Measurements from ENCODE around the gene U2AF1L4. TPM values are rescaled to one million over a fixed set of nuclear protein-coding genes. Genes with fewer than 3 reads are reported as not detected.

The U2AF1L4 gene
- polyA plus RNA-seq, 3 donors = 6.2 to 140 (median 8.7) TPM

- no peak overlapping the region for H3K9ac ChIP-seq (ENCODE audit: insufficient read depth, low read length, poor library complexity, severe bottlenecking)
- DNase-seq = no peak
- WGBS (ENCODE audit: insufficient coverage) = 95% methylated on average over 9 of the region's 9 CpGs
- Mint-ChIP-seq H3K4me1 (no peaks in the 10 kb centered on the region), H3K27me3 (ENCODE audit: low read depth in 3 of 3) (peaks cover 0 to 3% (median 0%) of the 10 kb centered on the region in 3 donors), H3K36me3 (peaks cover 78 to 97% of the 10 kb centered on the region in 2 donors), H3K27ac (peak overlapping the region in 2 of 7 donors; percentile 8 to 11), H3K4me3 (no peak overlapping the region), H3K9me3 (no peaks in the 10 kb centered on the region)
- H3K4me2 ChIP-seq (replicated peaks; ENCODE audit: extremely low read depth, low read length, poor library complexity, severe bottlenecking) = no peak overlapping the region
- H3K4me1 ChIP-seq (ENCODE audit: control insufficient read depth in 1 of 2, insufficient read depth in 2 of 2, low read length in 2 of 2) = no peaks in the 10 kb centered on the region
- intact Hi-C loops (cut with micrococcal nuclease) = no loop called here
- TF ChIP-seq, protein P1, sequence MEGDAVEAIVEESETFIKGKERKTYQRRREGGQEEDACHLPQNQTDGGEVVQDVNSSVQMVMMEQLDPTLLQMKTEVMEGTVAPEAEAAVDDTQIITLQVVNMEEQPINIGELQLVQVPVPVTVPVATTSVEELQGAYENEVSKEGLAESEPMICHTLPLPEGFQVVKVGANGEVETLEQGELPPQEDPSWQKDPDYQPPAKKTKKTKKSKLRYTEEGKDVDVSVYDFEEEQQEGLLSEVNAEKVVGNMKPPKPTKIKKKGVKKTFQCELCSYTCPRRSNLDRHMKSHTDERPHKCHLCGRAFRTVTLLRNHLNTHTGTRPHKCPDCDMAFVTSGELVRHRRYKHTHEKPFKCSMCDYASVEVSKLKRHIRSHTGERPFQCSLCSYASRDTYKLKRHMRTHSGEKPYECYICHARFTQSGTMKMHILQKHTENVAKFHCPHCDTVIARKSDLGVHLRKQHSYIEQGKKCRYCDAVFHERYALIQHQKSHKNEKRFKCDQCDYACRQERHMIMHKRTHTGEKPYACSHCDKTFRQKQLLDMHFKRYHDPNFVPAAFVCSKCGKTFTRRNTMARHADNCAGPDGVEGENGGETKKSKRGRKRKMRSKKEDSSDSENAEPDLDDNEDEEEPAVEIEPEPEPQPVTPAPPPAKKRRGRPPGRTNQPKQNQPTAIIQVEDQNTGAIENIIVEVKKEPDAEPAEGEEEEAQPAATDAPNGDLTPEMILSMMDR (IDR thresholded peaks at IDR 0.05) = no peak
- H3K79me2 ChIP-seq (ENCODE audit: insufficient read depth, low read length) = no peaks in the 10 kb centered on the region
- no peak overlapping the region for H3K4me3 ChIP-seq (replicated peaks in 1 of 3; ENCODE audit: low read depth in 2 of 3, low read length in 3 of 3)
- no peaks in the 10 kb centered on the region for H3K9me3 ChIP-seq (replicated peaks in 1 of 2; ENCODE audit: control insufficient read depth in 1 of 2, insufficient read depth in 1 of 2, low read length in 2 of 2)
- peaks cover 86 to 100% of the 10 kb centered on the region in 2 donors for H3K36me3 ChIP-seq (replicated peaks in 1 of 2; ENCODE audit: control insufficient read depth in 1 of 2, insufficient read depth in 2 of 2, low read length in 2 of 2)
- H2AFZ ChIP-seq (ENCODE audit: insufficient read depth, low read depth, low read length, poor library complexity, severe bottlenecking) = no peak overlapping the region
- no peaks in the 10 kb centered on the region for H3K27me3 ChIP-seq (ENCODE audit: control insufficient read depth in 2 of 2, insufficient read depth in 2 of 2, low read length in 2 of 2)
- no peak overlapping the region for H3K27ac ChIP-seq (ENCODE audit: low read depth in 1 of 2, low read length in 2 of 2)
- peaks cover 66% of the 10 kb centered on the region for H4K20me1 ChIP-seq (ENCODE audit: insufficient read depth, low read length)
Measured at GRCh38 chr19:35731353-35731752, 13.9 kb downstream of the U2AF1L4 start.

- intact Hi-C loops (cut with micrococcal nuclease) = no loop called here
- H3K36me3 Mint-ChIP-seq = peaks cover 80 to 97% of the 10 kb centered on the region in 2 donors
Measured at GRCh38 chr19:35730326-35730725, 14.9 kb downstream of the U2AF1L4 start.

More at GRCh38 chr19:35730326-35730725, 14.9 kb downstream of the U2AF1L4 start:
- Mint-ChIP-seq H3K4me1 (no peaks in the 10 kb centered on the region), H3K9me3 (no peaks in the 10 kb centered on the region), H3K27ac (no peak overlapping the region), H3K4me3 (no peak overlapping the region), H3K27me3 (ENCODE audit: low read depth in 3 of 3) (peaks cover 0 to 3% (median under 1%) of the 10 kb centered on the region in 3 donors)
- H3K9ac ChIP-seq (ENCODE audit: insufficient read depth, low read length, poor library complexity, severe bottlenecking) = no peak overlapping the region
- no peak for DNase-seq
- peaks cover 60% of the 10 kb centered on the region for H4K20me1 ChIP-seq (ENCODE audit: insufficient read depth, low read length)
- H3K9me3 ChIP-seq (replicated peaks in 1 of 2; ENCODE audit: control insufficient read depth in 1 of 2, insufficient read depth in 1 of 2, low read length in 2 of 2) = no peaks in the 10 kb centered on the region
- peaks cover 93 to 100% of the 10 kb centered on the region in 2 donors for H3K36me3 ChIP-seq (replicated peaks in 1 of 2; ENCODE audit: control insufficient read depth in 1 of 2, insufficient read depth in 2 of 2, low read length in 2 of 2)
- WGBS (ENCODE audit: insufficient coverage) = 96% methylated on average over 17 of the region's 18 CpGs
- H3K79me2 ChIP-seq (ENCODE audit: insufficient read depth, low read length) = no peaks in the 10 kb centered on the region
- H3K4me2 ChIP-seq (replicated peaks; ENCODE audit: extremely low read depth, low read length, poor library complexity, severe bottlenecking) = no peak overlapping the region
- no peak overlapping the region for H2AFZ ChIP-seq (ENCODE audit: insufficient read depth, low read depth, low read length, poor library complexity, severe bottlenecking)
- no peaks in the 10 kb centered on the region for H3K27me3 ChIP-seq (ENCODE audit: control insufficient read depth in 2 of 2, insufficient read depth in 2 of 2, low read length in 2 of 2)
- H3K4me1 ChIP-seq (ENCODE audit: control insufficient read depth in 1 of 2, insufficient read depth in 2 of 2, low read length in 2 of 2) = no peaks in the 10 kb centered on the region
- TF ChIP-seq, protein P1 (IDR thresholded peaks at IDR 0.05) = no peak
- H3K27ac ChIP-seq (ENCODE audit: low read depth in 1 of 2, low read length in 2 of 2) = no peak overlapping the region
- no peak overlapping the region for H3K4me3 ChIP-seq (replicated peaks in 1 of 3; ENCODE audit: low read depth in 2 of 3, low read length in 3 of 3)

Data from CD14-positive monocyte (primary cell).